ENCODE results near the gene ACAP3.

Gene ACAP3

GRCh38 chr1:1242461-1243265, 65.1 kb downstream of the ACAP3 start:
- no peak for DNase-seq

Data from stimulated activated CD4-positive, alpha-beta T cell treated with anti-CD3 and anti-CD28 coated beads, Interleukin-12 subunit alpha, Interleukin-12 subunit beta, amount 100 ng/mL, for 4 hours (primary cell).